PC-3 (cell line): ENCODE measurements around the gene SERPINI1. TPM values are rescaled to one million over a fixed set of nuclear protein-coding genes. Genes with fewer than 3 reads are reported as not detected.
A peak's percentile ranks its signal among the peaks of the same experiment; 100 is the strongest.

Experiments used
- ATAC-seq: fragments of 200-7000 bp; cut with Tn5 transposase; 2 replicates; pipeline ENCODE4 v1.9.1; 2020; ENCODE audit warnings: mild to moderate bottlenecking, moderate library complexity
- BruUV-seq: library from RNA; stranded (reverse); fragments of 400-500 nt; replicated peaks from 2 replicates; lab custom pipeline; 2021; lab: Mats Ljungman, UMichigan
- CTCF ChIA-PET: fragments of 300-600 bp; sonication (Branson Sonifier 250); formaldehyde crosslinking; loops from one replicate; lab custom pipeline; 2022; ENCODE audit warnings: antibody characterized with exemption; lab: Charles Lee
- POLR2A ChIA-PET: fragments of 300-600 bp; sonication (Branson Sonifier 250); formaldehyde crosslinking; loops from one replicate; lab custom pipeline; 2022; ENCODE audit warnings: antibody characterized with exemption; ENCODE audit not compliant: unreplicated experiment; lab: Charles Lee
- DNase-seq: peaks from one replicate; pipeline ENCODE4 v3.0.0-alpha.2; 2015
- H2AFZ ChIP-seq: fragments of 300-600 bp; sonication (generic); 2 replicates; pipeline ENCODE4 v1.6.0; 2016; ENCODE audit warnings: antibody characterized with exemption, low read length
- H3F3A ChIP-seq: fragments of 300-600 bp; sonication (generic); one replicate; pipeline ENCODE4 v1.6.0; 2017; ENCODE audit warnings: antibody characterized with exemption, low read length, control low read depth, mild to moderate bottlenecking; ENCODE audit not compliant: unreplicated experiment
- H3K27ac ChIP-seq: fragments of 300-600 bp; sonication (generic); 2 replicates; pipeline ENCODE4 v1.5.1; 2016; ENCODE audit warnings: mild to moderate bottlenecking, low read length
- H3K27me3 ChIP-seq: fragments of 300-600 bp; sonication (generic); 2 replicates; pipeline ENCODE4 v1.6.1; 2016; ENCODE audit warnings: low read length, mixed read lengths
- H3K36me3 ChIP-seq: fragments of 300-600 bp; sonication (generic); 2 replicates; pipeline ENCODE4 v1.6.1; 2016; ENCODE audit warnings: low read depth, mixed run types, low read length, mixed read lengths
- H3K4me1 ChIP-seq: fragments of 300-600 bp; sonication (generic); 2 replicates; pipeline ENCODE4 v1.5.1; 2016; ENCODE audit warnings: low read length; ENCODE audit not compliant: insufficient read depth
- H3K4me2 ChIP-seq: fragments of 300-600 bp; sonication (generic); 2 replicates; pipeline ENCODE4 v1.6.0; 2016; ENCODE audit warnings: low read length
- H3K4me3 ChIP-seq: fragments of 300-600 bp; sonication (generic); 2 replicates; pipeline ENCODE4 v1.5.1; 2016; ENCODE audit warnings: mild to moderate bottlenecking, low read length, mixed read lengths
- H3K79me2 ChIP-seq: fragments of 300-600 bp; sonication (generic); 2 replicates; pipeline ENCODE4 v1.6.1; 2017; ENCODE audit warnings: low read length, mixed read lengths
- H3K9ac ChIP-seq: fragments of 300-600 bp; sonication (generic); 2 replicates; pipeline ENCODE4 v1.6.0; 2016; ENCODE audit warnings: mild to moderate bottlenecking, low read length
- H3K9me2 ChIP-seq: fragments of 300-600 bp; sonication (generic); replicated peaks from 2 replicates; pipeline ENCODE4 v1.6.1; 2016; ENCODE audit warnings: mixed run types, low read length, mixed read lengths
- H3K9me3 ChIP-seq: fragments of 300-600 bp; sonication (generic); 2 replicates; pipeline ENCODE4 v1.6.1; 2016; ENCODE audit warnings: low read length, mixed read lengths
- H4K20me1 ChIP-seq: fragments of 300-600 bp; sonication (generic); 2 replicates; pipeline ENCODE4 v1.6.1; 2016; ENCODE audit warnings: low read length, mixed read lengths
- EZH2 ChIP-seq: fragments of 300-600 bp; sonication (generic); IDR thresholded peaks from one replicate; pipeline ENCODE4 v1.6.1; 2017; ENCODE audit warnings: antibody characterized with exemption, mild to moderate bottlenecking, low read length; ENCODE audit not compliant: unreplicated experiment
- EZH2phosphoT487 ChIP-seq: fragments of 300-600 bp; sonication (generic); IDR thresholded peaks from 2 replicates; pipeline ENCODE4 v1.6.1; 2018; ENCODE audit warnings: mild to moderate bottlenecking, antibody characterized with exemption, low read length, borderline replicate concordance
- intact Hi-C: fragments of 100-400 bp; cut with micrococcal nuclease; formaldehyde crosslinking; loops from 2 replicates; pipeline ENCODE4 v1.9.0; 2023
- total RNA-seq: library from RNA; depleted of rRNA; stranded (reverse); fragments of >200 nt; gene quantifications from 2 replicates; pipeline ENCODE4 v1.2.3, GENCODE V29; 2014
- TF ChIP-seq, protein P1 (sequence below): fragments of 300-600 bp; sonication (generic); conservative IDR thresholded peaks from 2 replicates; pipeline ENCODE4 v1.5.1; 2017; ENCODE audit warnings: antibody characterized with exemption, low read depth, mild to moderate bottlenecking, low read length

SERPINI1 gene
- total RNA-seq, 1 experiment from 2014 or later = 1.3 TPM

DNA sequence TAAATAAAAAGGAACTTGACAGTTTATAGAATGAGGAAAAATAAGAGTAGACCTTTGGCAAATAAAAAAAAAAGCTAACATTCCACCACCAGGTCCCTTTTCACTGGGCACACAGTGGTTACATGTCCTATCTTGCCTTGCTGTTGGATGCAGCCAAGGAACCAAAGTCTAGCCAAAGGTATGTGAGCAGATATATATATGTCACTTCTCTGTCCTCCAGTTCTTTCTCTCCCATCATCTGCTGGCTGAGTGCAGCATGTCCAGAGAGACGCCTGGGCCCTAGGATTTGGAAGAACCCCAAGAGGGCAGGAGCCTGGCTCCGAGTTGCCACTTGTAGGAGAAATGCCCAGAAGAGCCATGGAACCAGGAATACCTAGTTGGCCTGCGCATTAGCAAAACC is 104.7 kb downstream of the SERPINI1 start:
- DNase-seq = no peak
- no peak overlapping the region for H3K9ac ChIP-seq
- POLR2A ChIA-PET = no interaction called here
- TF ChIP-seq EZH2phosphoT487 (no peak), EZH2 (no peak)
- TF ChIP-seq, protein P1, sequence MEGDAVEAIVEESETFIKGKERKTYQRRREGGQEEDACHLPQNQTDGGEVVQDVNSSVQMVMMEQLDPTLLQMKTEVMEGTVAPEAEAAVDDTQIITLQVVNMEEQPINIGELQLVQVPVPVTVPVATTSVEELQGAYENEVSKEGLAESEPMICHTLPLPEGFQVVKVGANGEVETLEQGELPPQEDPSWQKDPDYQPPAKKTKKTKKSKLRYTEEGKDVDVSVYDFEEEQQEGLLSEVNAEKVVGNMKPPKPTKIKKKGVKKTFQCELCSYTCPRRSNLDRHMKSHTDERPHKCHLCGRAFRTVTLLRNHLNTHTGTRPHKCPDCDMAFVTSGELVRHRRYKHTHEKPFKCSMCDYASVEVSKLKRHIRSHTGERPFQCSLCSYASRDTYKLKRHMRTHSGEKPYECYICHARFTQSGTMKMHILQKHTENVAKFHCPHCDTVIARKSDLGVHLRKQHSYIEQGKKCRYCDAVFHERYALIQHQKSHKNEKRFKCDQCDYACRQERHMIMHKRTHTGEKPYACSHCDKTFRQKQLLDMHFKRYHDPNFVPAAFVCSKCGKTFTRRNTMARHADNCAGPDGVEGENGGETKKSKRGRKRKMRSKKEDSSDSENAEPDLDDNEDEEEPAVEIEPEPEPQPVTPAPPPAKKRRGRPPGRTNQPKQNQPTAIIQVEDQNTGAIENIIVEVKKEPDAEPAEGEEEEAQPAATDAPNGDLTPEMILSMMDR = no peak
- H3K4me1 ChIP-seq = peaks cover 6% of the 10 kb centered on the region; the same call in 1 of the 2 replicates
- ATAC-seq = no peak
- no peaks in the 10 kb centered on the region for H3K36me3 ChIP-seq
- no peaks in the 10 kb centered on the region for H4K20me1 ChIP-seq
- no peak overlapping the region for H2AFZ ChIP-seq
- no peaks in the 10 kb centered on the region for H3K9me3 ChIP-seq
- intact Hi-C loops = no loop called here
- H3K4me2 ChIP-seq = no peak overlapping the region
- CTCF ChIA-PET = interaction anchor here (0.6 kb wide), 1 partner anchor 32 kb away, joined by 4 read pairs; no protein-coding TSS in a partner anchor
- H3K79me2 ChIP-seq = no peaks in the 10 kb centered on the region
- no peaks in the 10 kb centered on the region for H3K27me3 ChIP-seq
- no peaks in the 10 kb centered on the region for H3K9me2 ChIP-seq
- no peak overlapping the region for H3K27ac ChIP-seq
- no peaks in the 10 kb centered on the region for H3F3A ChIP-seq
- no TSS peak for BruUV-seq
- H3K4me3 ChIP-seq = no peak overlapping the region

DNA sequence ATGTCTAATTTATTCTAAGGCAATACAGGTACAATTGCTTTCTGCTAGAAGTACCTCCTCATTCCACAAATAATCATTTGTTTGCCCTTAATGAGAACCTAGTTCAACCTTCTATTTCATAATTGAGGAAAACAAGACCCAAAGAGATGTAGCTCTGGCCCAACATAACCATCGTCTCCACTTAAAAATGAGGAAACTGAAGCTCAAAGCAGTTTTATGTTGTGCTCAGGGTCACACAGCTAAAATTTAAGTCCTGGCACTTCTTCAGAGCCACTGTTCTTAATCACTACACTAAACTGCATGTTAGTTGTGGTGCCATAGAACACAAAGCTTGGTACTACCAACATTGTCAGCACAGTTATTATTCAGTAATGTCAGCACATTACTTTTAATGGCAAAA is 108.0 kb downstream of the SERPINI1 start:
- DNase-seq = no peak
- Histone ChIP-seq H3K36me3 (no peaks in the 10 kb centered on the region), H3F3A (no peaks in the 10 kb centered on the region), H2AFZ (0 out of 2 replicates have a peak overlapping the region, but pooled peaks have one; percentile 50), H4K20me1 (no peaks in the 10 kb centered on the region), H3K4me1 (peaks cover 6% of the 10 kb centered on the region; the same call in 1 of the 2 replicates), H3K4me3 (no peak overlapping the region), H3K9me3 (no peaks in the 10 kb centered on the region), H3K79me2 (no peaks in the 10 kb centered on the region), H3K9me2 (no peaks in the 10 kb centered on the region), H3K27me3 (no peaks in the 10 kb centered on the region), H3K9ac (no peak overlapping the region), H3K4me2 (no peak overlapping the region), H3K27ac (no peak overlapping the region)
- CTCF ChIA-PET = no interaction called here
- TF ChIP-seq, protein P1 = no peak
- TF ChIP-seq EZH2 = no peak
- BruUV-seq = no TSS peak
- POLR2A ChIA-PET = no interaction called here
- ATAC-seq = no peak
- intact Hi-C loops = no loop called here

DNA sequence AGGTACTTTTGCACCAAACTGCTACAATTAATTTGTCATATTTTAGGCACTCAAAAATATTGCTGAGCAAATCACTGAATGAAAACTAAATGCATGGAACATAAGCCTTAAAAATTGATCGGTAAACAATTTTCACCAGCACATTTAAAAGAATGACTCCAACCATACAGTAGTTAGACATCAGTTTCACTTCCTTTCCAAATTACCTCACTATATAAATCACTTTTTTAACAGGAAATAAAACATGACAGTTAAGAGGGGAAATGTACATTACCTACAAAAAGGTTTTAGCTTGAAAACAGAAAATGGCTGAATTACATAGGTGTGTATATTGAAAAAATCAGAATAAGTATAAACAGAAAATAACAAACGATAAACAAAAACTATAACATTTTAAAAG is 108.4 kb downstream of the SERPINI1 start:
- DNase-seq (no peak), ATAC-seq (no peak)
- H3K4me2 ChIP-seq = no peak overlapping the region
- no peaks in the 10 kb centered on the region for H3K27me3 ChIP-seq
- H4K20me1 ChIP-seq = no peaks in the 10 kb centered on the region
- intact Hi-C loops = no loop called here
- peaks cover 6% of the 10 kb centered on the region; the same call in 1 of the 2 replicates for H3K4me1 ChIP-seq
- no peak overlapping the region for H3K9ac ChIP-seq
- H3K9me3 ChIP-seq = no peaks in the 10 kb centered on the region
- no peaks in the 10 kb centered on the region for H3K79me2 ChIP-seq
- TF ChIP-seq EZH2phosphoT487 = no peak
- no peak for TF ChIP-seq EZH2
- TF ChIP-seq, protein P1 = no peak
- no peak overlapping the region for H2AFZ ChIP-seq
- H3K4me3 ChIP-seq = no peak overlapping the region
- POLR2A ChIA-PET = no interaction called here
- BruUV-seq = no TSS peak
- no peaks in the 10 kb centered on the region for H3K36me3 ChIP-seq
- H3F3A ChIP-seq = no peaks in the 10 kb centered on the region
- CTCF ChIA-PET = no interaction called here
- H3K27ac ChIP-seq = no peak overlapping the region
- no peaks in the 10 kb centered on the region for H3K9me2 ChIP-seq
